GM19438 (cell line): ENCODE measurements around the gene SPECC1.
"Not testable (repeated sequence)": the region's sequence is repeated elsewhere in the genome, so short reads cannot be mapped to it uniquely, and the experiment has no call there.

Experiments used
- ATAC-seq: cut with Tn5 transposase; IDR thresholded peaks from one replicate; pipeline ENCODE4 v1.9.1; 2021; ENCODE audit warnings: low read depth; ENCODE audit not compliant: unreplicated experiment

Gene SPECC1

DNA sequence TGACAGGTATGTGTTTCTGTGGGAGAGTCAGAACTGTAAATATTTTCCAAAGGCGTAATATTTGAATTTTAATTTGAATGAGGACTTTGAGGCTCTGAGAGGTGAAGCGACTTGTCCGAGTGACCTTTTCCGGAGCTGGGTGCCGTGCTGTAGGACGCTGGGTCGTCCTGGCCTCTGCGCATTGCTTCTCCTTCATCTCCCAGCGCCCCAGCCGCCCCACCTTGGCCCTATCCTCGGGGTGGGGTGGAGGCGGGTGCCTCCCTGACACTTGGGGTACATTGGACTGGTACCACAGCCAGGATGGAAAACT lies 147.8 kb downstream of the SPECC1 start:
- ATAC-seq, result no peak

- no peak for ATAC-seq
Measured at GRCh38 chr17:20158580-20158979, 149.4 kb downstream of the SPECC1 start.

DNA sequence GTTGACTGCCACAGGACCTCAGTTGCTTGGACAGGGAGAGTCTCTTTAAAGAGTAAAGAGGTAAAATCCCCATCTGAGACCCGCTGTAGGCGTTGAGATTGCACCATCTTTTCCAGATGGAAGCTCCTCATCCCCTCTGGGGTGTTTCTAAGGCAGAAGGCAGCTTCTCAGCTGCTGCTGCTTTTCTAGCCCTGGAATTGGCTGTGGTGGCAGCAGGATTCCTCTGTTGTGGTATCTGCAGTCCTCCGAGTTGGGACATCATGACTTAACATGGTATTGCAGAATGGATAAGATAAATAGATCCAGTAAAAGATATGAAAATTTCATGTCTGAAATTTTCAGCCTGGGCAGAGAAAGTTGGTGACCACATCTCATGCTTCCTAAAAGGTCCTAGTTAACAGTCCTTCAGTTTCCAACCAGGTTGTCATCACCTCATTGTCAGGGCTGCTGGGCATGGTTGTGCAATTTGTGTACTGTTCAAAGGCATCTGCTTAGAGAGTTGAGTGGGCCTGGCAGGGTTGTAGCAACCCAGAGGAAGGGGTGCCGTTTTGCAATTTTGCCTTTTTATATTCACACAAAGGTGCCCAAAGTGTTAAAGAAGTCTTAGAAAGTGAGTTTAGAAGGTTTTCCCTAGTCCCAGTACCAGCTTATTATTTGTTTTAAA lies 150.4 kb downstream of the SPECC1 start:
- ATAC-seq, result no peak

GRCh38 chr17:20165516-20165915 lies 156.4 kb downstream of the SPECC1 start:
- ATAC-seq, result not testable (repeated sequence)

- no peak for ATAC-seq
Measured at GRCh38 chr17:20170085-20170484, 160.9 kb downstream of the SPECC1 start.

DNA sequence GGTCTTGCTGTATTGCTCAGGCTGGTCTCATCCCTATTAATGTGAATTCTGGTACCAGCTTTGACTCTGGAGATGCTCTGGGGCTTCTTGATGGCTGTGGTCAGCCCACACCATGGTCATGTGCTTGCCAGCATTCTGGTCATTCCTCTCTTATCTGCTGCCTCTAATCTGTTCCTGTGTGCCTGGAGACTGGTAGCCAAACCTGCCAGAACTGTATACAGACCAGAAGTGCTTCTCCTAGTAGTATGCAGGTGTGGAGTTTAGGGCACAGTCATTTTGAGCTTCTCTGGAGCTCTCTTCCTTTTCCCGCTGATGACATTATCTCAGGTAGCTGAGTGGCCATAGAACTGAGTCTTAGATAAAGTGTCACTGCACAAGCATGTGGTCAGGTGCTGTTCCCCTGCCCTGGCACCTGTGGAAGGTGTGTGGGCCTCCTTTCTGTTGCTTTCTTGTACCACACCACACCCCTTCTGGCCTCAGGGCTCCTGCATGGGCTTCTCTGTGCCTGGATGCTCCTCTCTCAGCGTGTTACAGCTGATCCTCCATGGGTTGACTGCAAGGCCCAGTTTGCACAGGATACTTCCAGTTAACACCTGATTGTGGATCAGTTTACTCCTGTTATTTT lies 162.7 kb downstream of the SPECC1 start:
- ATAC-seq, result no peak

- no peak for ATAC-seq
Measured at GRCh38 chr17:20172376-20172775, 163.2 kb downstream of the SPECC1 start.

GRCh38 chr17:20173091-20173490 lies 163.9 kb downstream of the SPECC1 start:
- ATAC-seq, result no peak

- no peak for ATAC-seq
Measured at GRCh38 chr17:20174588-20175265, 165.6 kb downstream of the SPECC1 start.

- ATAC-seq, result no peak
Measured at GRCh38 chr17:20179041-20179440, 169.9 kb downstream of the SPECC1 start.

GRCh38 chr17:20180661-20181060 lies 171.5 kb downstream of the SPECC1 start:
- no peak for ATAC-seq

DNA sequence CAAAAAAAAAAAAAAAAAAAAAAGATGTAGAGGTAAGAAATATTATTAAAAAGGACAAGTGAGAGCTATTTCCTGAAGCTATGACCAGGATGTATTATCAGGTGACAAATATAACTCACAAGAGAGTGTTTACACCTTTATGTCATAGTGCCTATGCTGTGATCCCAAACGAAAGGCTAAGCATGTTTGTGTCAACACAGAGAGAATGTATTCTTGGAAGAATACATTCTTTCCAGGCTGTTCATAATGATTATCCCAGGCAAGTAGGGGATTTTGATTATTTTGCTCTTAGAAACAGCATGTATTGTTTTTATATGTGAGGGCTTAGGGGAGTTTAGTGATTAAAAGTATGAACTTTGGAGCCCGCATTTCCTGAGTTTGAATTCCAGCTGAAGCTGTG lies 175.0 kb downstream of the SPECC1 start:
- no peak for ATAC-seq

GRCh38 chr17:20184977-20185619 lies 175.9 kb downstream of the SPECC1 start:
- no peak for ATAC-seq

- no peak for ATAC-seq
Measured at GRCh38 chr17:20187049-20187448, 177.9 kb downstream of the SPECC1 start.

DNA sequence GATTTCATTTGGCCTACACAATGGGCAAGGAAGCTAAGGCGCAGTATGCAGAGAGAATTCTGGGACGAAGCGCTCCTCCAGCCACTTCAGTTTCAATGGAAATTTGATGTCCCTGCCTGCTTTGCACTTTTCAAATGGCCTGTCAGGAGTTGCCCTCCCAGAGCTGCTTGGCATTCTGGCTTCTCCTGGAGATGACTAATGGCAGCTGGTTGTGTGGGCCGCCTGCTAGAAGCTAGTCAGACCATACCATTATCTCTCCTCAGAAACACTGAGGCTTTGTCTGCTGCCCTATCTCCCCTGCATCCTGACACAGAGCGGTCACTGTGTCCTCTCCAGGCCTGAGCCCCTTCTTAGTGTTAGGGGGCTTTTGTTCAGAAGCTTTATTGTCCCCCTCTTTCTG lies 180.1 kb downstream of the SPECC1 start:
- ATAC-seq, result no peak

DNA sequence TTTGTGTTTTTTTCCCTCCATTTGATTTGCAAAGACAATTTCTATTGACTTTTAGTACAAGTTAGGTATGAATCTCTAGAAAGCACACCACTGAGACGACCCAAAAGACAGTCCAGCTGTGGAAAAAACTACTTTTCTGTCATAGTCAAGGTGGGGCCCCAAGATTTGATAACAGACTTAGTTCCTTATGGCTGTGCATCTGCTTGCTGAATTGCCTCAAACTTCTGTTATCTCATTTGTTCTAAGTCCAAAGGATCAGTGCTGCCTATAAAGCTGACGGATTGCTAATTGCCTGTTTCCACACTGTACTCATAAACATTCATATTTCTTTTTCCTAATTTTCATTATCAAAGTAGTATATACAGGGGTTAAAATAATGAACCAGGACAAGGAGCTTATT lies 180.8 kb downstream of the SPECC1 start:
- no peak for ATAC-seq

DNA sequence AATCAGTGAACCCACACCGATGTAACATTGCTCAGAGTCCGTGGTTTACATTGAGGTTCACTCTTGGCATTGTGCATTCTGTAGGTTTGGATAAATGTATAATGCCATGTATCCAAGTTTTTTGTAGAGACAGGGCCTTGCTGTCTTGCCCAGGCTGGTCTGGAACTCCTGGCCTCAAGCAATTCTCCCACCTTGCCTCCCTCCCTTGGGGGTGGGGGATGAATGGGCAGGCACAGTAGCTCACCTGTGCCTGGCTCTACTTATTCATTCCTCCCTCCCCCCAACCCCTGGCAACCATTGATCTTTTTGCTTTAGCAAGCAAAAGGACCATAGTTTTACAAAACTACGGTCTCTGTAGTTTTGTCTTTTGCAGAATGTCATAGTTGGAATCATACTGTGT lies 181.4 kb downstream of the SPECC1 start:
- no peak for ATAC-seq

DNA sequence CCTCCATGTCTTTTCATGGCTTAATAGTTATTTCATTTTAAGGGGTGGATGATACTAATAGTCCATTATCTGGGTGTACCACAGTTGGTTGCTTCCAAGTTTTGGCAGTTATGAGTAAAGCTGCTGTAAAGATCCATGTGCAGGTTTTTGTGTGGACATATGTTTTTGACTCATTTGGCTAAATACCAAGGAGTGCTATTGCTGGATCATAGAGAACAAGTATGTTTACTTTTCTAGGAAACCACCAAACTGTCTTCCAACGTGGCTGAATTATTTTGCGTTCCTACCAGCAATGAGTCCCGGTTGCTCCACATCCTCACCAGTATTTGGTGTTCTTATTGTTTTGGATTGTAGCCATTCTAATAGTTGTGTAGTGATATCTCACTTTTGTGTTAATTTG lies 181.9 kb downstream of the SPECC1 start:
- no peak for ATAC-seq

DNA sequence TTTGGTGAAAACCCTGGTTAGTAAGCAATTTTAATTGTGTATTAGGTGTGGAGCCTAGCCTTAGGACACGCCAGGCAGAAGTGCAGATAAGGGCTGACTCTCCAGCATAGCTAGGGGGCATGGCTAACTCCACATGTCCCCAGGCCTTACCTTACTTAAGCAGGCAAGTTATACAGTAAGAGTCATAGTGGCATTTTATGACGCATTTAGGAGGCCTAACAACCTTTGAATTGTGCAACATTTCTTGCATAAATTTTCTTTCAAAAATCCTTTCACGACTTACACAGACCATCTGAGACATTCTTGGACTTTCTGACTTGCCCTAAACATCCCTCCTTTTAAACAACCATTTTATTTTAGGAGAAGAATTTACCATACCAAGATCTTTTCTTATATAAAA lies 187.1 kb downstream of the SPECC1 start:
- ATAC-seq, result not testable (repeated sequence)

DNA sequence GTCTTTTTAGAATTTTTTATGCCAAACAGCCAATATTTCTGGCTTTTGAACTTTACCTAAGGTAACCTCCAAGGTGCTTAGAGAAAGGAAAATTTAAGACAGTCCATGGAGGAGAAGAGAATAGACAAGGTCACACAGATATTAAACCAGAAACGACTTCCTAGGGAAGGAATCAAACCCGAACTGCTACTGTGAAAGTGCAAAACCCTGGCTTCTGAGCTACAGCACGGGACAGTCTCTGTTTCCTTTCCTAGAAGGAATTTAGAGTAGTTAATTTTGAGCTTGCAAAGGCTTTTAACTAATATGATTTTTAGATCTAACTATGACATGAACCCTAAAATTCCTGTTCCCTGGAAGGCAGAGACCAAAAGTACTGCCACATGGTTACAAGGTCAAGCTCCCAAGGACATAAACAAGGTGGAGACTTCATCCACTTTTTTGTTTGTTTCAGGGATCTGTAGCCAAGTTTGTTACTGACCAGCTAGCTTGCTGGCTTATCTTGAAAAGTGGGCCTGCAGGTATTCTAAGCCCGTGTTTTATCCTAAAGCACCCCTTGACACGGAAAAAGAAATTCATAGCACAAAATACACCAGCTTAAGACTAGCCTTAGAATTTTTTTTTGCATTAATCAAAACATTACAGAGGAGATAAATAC lies 188.2 kb downstream of the SPECC1 start:
- no peak for ATAC-seq
